Skin of body (tissue), 2 donors: ENCODE measurements around the gene CSAG2. TPM values are rescaled to one million over a fixed set of nuclear protein-coding genes. Genes with fewer than 3 reads are reported as not detected.

Experiments used
- DNase-seq: peaks from one replicate; lab custom pipeline; 2025; lab: John Stamatoyannopoulos, UW
- total RNA-seq: library from RNA; depleted of rRNA; stranded (reverse); fragments of >200 nt; gene quantifications from one replicate; pipeline ENCODE4 v1.2.3, GENCODE V29; 2014

Gene CSAG2
- total RNA-seq, 1 donor from 2014 or later, result not detected

DNA sequence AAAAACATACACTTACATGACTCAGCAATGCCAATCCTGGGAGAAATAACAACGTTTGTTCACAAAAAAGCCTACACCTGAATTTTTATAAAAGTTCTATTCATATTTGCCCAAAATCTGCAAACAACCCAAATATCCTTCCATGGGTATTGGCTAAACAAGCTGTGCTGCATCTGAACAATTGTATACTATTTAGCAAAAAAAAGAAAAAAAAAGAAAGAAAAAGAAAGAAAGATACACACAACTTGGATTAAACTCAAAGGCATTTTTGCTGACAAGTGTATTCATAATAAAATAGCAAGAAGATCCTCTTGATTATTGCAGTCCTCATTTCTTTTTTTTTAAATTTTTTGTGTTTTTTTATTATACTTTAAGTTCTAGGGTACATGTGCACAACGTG is 34.9 kb downstream of the CSAG2 start:
- no peak for DNase-seq

DNA sequence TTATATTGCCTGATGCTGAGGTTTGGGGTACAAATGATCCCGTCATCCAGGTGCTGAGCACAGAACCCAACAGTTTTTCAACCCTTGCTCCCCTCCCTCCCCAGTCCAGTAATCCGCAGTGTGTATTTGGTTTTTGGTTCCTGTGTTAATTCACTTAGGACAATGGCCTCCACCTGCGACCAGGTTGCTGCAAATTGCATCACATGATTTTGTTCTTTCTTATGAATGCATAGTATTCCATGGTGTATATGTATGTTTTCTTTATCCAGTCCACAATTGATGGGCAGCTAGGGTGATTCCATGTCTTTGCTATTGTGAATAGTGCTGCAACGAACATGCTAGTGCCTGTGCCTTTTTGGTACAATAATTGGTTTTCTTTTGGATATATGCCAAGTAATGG is 46.0 kb downstream of the CSAG2 start:
- DNase-seq, result no peak

GRCh38 chrX:152658302-152658701 is 50.8 kb downstream of the CSAG2 start:
- DNase-seq, result no peak

Other genes starting within 250 kb of the CSAG2 start
- 0.79 TPM for gene GABRQ, start 71.4 kb downstream of the CSAG2 start, total RNA-seq
- gene MAGEA3, start 10.5 kb downstream of the CSAG2 start, total RNA-seq, result not detected
- not detected for gene MAGEA2B, start 5.4 kb upstream of the CSAG2 start, total RNA-seq
- gene CSAG1, start 24.4 kb upstream of the CSAG2 start, total RNA-seq, result not detected
- not detected for gene MAGEA12, start 24.5 kb upstream of the CSAG2 start, total RNA-seq
- not detected for gene MAGEA2, start 44.6 kb upstream of the CSAG2 start, total RNA-seq
- not detected for gene CSAG3, start 49.9 kb upstream of the CSAG2 start, total RNA-seq
- gene MAGEA6, start 60.4 kb upstream of the CSAG2 start, total RNA-seq, result not detected
- 20.1 TPM for gene CETN2, start 121.5 kb upstream of the CSAG2 start, total RNA-seq
- gene NSDHL, start 121.8 kb upstream of the CSAG2 start, total RNA-seq, result 11.3 TPM
- 17.7 TPM for gene ZNF185, start 188.8 kb upstream of the CSAG2 start, total RNA-seq